PC-3 (cell line): ENCODE data around the gene NATD1.

Experiments used
- EZH2 ChIP-seq: fragments of 300-600 bp; sonication (generic); IDR thresholded peaks from one replicate; pipeline ENCODE4 v1.6.1; 2017; ENCODE audit warnings: antibody characterized with exemption, mild to moderate bottlenecking, low read length; ENCODE audit not compliant: unreplicated experiment
- EZH2phosphoT487 ChIP-seq: fragments of 300-600 bp; sonication (generic); IDR thresholded peaks from 2 replicates; pipeline ENCODE4 v1.6.1; 2018; ENCODE audit warnings: mild to moderate bottlenecking, antibody characterized with exemption, low read length, borderline replicate concordance
- TF ChIP-seq, protein P1 (sequence below): fragments of 300-600 bp; sonication (generic); conservative IDR thresholded peaks from 2 replicates; pipeline ENCODE4 v1.5.1; 2017; ENCODE audit warnings: antibody characterized with exemption, low read depth, mild to moderate bottlenecking, low read length

DNA sequence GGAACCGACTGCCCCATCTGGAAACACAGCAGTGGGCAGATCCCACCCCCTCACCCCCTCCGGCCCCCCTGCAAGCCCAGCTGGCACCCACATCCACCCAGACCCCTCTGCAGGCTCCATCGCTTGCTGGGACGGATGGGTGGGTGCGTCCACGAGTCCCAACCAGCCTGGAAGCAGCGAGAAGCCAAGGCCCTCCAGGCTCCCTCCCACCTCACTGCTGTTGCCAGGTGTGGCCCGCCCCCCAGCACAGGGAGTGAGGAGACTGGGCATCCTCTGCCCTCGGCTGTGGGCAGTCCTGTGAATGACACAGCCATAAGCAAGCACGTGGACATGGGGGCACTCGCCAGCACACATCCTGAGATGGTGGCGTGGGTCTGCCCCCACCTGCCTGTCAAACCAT lies 50.7 kb downstream of the NATD1 start:
- TF ChIP-seq, protein P1, sequence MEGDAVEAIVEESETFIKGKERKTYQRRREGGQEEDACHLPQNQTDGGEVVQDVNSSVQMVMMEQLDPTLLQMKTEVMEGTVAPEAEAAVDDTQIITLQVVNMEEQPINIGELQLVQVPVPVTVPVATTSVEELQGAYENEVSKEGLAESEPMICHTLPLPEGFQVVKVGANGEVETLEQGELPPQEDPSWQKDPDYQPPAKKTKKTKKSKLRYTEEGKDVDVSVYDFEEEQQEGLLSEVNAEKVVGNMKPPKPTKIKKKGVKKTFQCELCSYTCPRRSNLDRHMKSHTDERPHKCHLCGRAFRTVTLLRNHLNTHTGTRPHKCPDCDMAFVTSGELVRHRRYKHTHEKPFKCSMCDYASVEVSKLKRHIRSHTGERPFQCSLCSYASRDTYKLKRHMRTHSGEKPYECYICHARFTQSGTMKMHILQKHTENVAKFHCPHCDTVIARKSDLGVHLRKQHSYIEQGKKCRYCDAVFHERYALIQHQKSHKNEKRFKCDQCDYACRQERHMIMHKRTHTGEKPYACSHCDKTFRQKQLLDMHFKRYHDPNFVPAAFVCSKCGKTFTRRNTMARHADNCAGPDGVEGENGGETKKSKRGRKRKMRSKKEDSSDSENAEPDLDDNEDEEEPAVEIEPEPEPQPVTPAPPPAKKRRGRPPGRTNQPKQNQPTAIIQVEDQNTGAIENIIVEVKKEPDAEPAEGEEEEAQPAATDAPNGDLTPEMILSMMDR, result no peak
- TF ChIP-seq EZH2 (no peak), EZH2phosphoT487 (no peak)
